PC-3 (cell line): Measurements from ENCODE around the gene OMA1.

Source experiments
- EZH2 ChIP-seq: fragments of 300-600 bp; sonication (generic); IDR thresholded peaks from one replicate; pipeline ENCODE4 v1.6.1; 2017; ENCODE audit warnings: antibody characterized with exemption, mild to moderate bottlenecking, low read length; ENCODE audit not compliant: unreplicated experiment
- EZH2phosphoT487 ChIP-seq: fragments of 300-600 bp; sonication (generic); IDR thresholded peaks from 2 replicates; pipeline ENCODE4 v1.6.1; 2018; ENCODE audit warnings: mild to moderate bottlenecking, antibody characterized with exemption, low read length, borderline replicate concordance
- TF ChIP-seq, protein P1 (sequence below): fragments of 300-600 bp; sonication (generic); conservative IDR thresholded peaks from 2 replicates; pipeline ENCODE4 v1.5.1; 2017; ENCODE audit warnings: antibody characterized with exemption, low read depth, mild to moderate bottlenecking, low read length

DNA sequence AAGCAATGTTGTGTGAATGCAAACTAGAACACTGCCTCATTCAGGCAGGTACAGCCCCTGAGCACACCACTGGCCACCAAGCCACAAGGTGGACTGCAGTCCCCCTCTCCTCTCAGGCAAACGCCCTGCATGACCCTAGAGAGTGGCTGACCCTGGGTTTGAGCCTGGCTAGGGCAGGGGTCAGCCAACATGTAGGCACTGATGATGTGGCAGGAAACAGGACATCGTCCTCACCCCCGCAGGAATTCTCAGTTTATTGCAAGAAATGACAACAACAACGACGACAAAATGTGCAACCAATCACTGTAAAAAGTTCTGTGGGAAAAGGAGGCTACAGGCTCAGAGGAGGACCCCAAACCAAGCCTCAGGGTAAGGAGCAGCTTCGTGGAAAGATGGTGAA lies 81.3 kb downstream of the OMA1 start:
- TF ChIP-seq, protein P1, sequence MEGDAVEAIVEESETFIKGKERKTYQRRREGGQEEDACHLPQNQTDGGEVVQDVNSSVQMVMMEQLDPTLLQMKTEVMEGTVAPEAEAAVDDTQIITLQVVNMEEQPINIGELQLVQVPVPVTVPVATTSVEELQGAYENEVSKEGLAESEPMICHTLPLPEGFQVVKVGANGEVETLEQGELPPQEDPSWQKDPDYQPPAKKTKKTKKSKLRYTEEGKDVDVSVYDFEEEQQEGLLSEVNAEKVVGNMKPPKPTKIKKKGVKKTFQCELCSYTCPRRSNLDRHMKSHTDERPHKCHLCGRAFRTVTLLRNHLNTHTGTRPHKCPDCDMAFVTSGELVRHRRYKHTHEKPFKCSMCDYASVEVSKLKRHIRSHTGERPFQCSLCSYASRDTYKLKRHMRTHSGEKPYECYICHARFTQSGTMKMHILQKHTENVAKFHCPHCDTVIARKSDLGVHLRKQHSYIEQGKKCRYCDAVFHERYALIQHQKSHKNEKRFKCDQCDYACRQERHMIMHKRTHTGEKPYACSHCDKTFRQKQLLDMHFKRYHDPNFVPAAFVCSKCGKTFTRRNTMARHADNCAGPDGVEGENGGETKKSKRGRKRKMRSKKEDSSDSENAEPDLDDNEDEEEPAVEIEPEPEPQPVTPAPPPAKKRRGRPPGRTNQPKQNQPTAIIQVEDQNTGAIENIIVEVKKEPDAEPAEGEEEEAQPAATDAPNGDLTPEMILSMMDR = no peak
- TF ChIP-seq EZH2 (no peak), EZH2phosphoT487 (no peak)
